BE2C (cell line): ENCODE results near the gene GFOD1.

ENCODE experiments used
- DNase-seq: peaks from one replicate; pipeline ENCODE4 v3.0.0-alpha.2; 2020
- H3K27me3 ChIP-seq: fragments of 250-450 bp; sonication (Bioruptor Pico); 2 replicates; pipeline ENCODE4 v1.5.1; 2020; ENCODE audit warnings: mild to moderate bottlenecking
- H3K36me3 ChIP-seq: fragments of 250-450 bp; sonication (Bioruptor Pico); 2 replicates; pipeline ENCODE4 v1.5.1; 2020; ENCODE audit warnings: mild to moderate bottlenecking
- H3K4me1 ChIP-seq: fragments of 250-450 bp; sonication (Bioruptor Pico); 2 replicates; pipeline ENCODE4 v1.5.1; 2020
- H3K4me3 ChIP-seq: 2 replicates; pipeline ENCODE4 v1.5.1; 2011; ENCODE audit warnings: low read depth, low read length
- H3K9me3 ChIP-seq: fragments of 250-450 bp; sonication (Bioruptor Pico); 2 replicates; pipeline ENCODE4 v1.5.1; 2020
- CTCF ChIP-seq: IDR thresholded peaks from 2 replicates; pipeline ENCODE4 v1.5.1; 2012; ENCODE audit warnings: mild to moderate bottlenecking, low read depth, low read length

Gene GFOD1

GRCh38 chr6:13478525-13478966 lies 8.9 kb downstream of the GFOD1 start:
- no peak for DNase-seq
- H3K4me3 ChIP-seq: no peak overlapping the region
- TF ChIP-seq CTCF: no peak
- no peaks in the 10 kb centered on the region for H3K36me3 ChIP-seq
- no peaks in the 10 kb centered on the region for H3K9me3 ChIP-seq
- H3K4me1 ChIP-seq: no peaks in the 10 kb centered on the region
- no peaks in the 10 kb centered on the region for H3K27me3 ChIP-seq

GRCh38 chr6:13474787-13475186 lies 12.6 kb downstream of the GFOD1 start:
- TF ChIP-seq CTCF: no peak
- Histone ChIP-seq H3K4me1 (peaks cover 3% of the 10 kb centered on the region; the same call in 1 of the 2 replicates), H3K9me3 (no peaks in the 10 kb centered on the region), H3K36me3 (no peaks in the 10 kb centered on the region), H3K4me3 (no peak overlapping the region), H3K27me3 (no peaks in the 10 kb centered on the region)
- DNase-seq: no peak

GRCh38 chr6:13474360-13474759 lies 13.0 kb downstream of the GFOD1 start:
- no peaks in the 10 kb centered on the region for H3K27me3 ChIP-seq
- H3K4me1 ChIP-seq: peaks cover 4% of the 10 kb centered on the region; the same call in 1 of the 2 replicates
- TF ChIP-seq CTCF: no peak
- H3K9me3 ChIP-seq: no peaks in the 10 kb centered on the region
- no peaks in the 10 kb centered on the region for H3K36me3 ChIP-seq
- DNase-seq: no peak
- no peak overlapping the region for H3K4me3 ChIP-seq

- Histone ChIP-seq H3K36me3 (no peaks in the 10 kb centered on the region), H3K9me3 (no peaks in the 10 kb centered on the region), H3K27me3 (no peaks in the 10 kb centered on the region), H3K4me1 (peaks cover 4% of the 10 kb centered on the region; the same call in 1 of the 2 replicates), H3K4me3 (no peak overlapping the region)
- no peak for DNase-seq
- TF ChIP-seq CTCF: no peak
Observed at GRCh38 chr6:13473768-13474165, 13.6 kb downstream of the GFOD1 start.

GRCh38 chr6:13472976-13473767 lies 14.2 kb downstream of the GFOD1 start:
- Histone ChIP-seq H3K36me3 (no peaks in the 10 kb centered on the region), H3K27me3 (no peaks in the 10 kb centered on the region), H3K4me1 (peaks cover 4% of the 10 kb centered on the region; the same call in 1 of the 2 replicates), H3K9me3 (no peaks in the 10 kb centered on the region), H3K4me3 (no peak overlapping the region)
- no peak for TF ChIP-seq CTCF
- no peak for DNase-seq

- Histone ChIP-seq H3K9me3 (no peaks in the 10 kb centered on the region), H3K4me3 (no peak overlapping the region), H3K36me3 (no peaks in the 10 kb centered on the region), H3K4me1 (peaks cover 4% of the 10 kb centered on the region; the same call in 1 of the 2 replicates), H3K27me3 (no peaks in the 10 kb centered on the region)
- no peak for DNase-seq
- TF ChIP-seq CTCF: no peak
Observed at GRCh38 chr6:13472099-13472498, 15.3 kb downstream of the GFOD1 start.
